ENCODE data around the gene RAF1. TPM values are rescaled to one million over a fixed set of nuclear protein-coding genes. Genes with fewer than 3 reads are reported as not detected.

The RAF1 gene
- total and polyA plus RNA-seq, 9 of the 15 experiments (the other 6 are each of a cell fraction or from before 2014, with no cell fraction given), result 28.0 to 183 (median 85.6) TPM

DNA sequence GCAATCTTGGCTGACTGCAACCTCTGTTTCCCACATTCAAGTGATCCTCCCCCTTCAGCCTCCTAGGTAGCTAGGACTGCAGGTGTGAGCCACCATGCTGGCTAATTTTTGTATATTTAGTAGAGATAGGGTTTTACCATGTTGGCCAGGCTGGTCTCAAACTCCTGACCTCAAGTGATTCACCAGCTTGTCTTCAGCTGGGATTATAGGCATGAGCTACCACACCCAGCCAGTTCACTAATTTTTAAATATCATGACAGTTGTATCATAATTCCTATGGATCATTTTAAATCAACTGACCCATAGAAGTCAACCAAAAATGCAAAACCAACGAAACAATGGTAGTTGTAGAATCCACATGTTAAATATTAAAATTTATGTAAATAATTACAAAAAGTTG is 35.1 kb downstream of the RAF1 start:
- no peak overlapping the region for H2AFZ ChIP-seq (ENCODE audit: low read depth, low read length)
- no peak overlapping the region for H3K4me2 ChIP-seq (ENCODE audit: insufficient read depth, low read length)
- DNase-seq (ENCODE audit: extremely low read depth in 1 of 4, low spot score in 3 of 4) (no peak), FAIRE-seq (no peak), ATAC-seq (no peak)
- CTCF ChIA-PET (ENCODE audit: low intra/inter-chr PET ratio), result no interaction called here
- POLR2A ChIA-PET, result no interaction called here
- no peaks in the 10 kb centered on the region for H3K27me3 ChIP-seq (ENCODE audit: control insufficient read depth in 2 of 2, insufficient read depth in 2 of 2, low read length in 2 of 2)
- no peak overlapping the region for H3K27ac ChIP-seq (ENCODE audit: extremely low read depth, low read depth, low read length)
- peaks cover 96% of the 10 kb centered on the region for H3K79me2 ChIP-seq (ENCODE audit: control insufficient read depth, insufficient read depth, low read length)
- no peaks in the 10 kb centered on the region for H3K36me3 ChIP-seq (ENCODE audit: control insufficient read depth, insufficient read depth, low read length)
- H3K9ac ChIP-seq (ENCODE audit: insufficient read depth in 1 of 2, low read depth in 2 of 2, low read length in 2 of 2), result no peak overlapping the region
- H3K9me3 ChIP-seq (replicated peaks; ENCODE audit: control insufficient read depth, insufficient read depth, low read depth, low read length), result no peaks in the 10 kb centered on the region
- no peaks in the 10 kb centered on the region for H3K9me1 ChIP-seq (ENCODE audit: control insufficient read depth, insufficient read depth, low read length)
- peaks cover 45 to 53% of the 10 kb centered on the region in 2 experiments for H3K4me1 ChIP-seq (replicated peaks in 1 of 2; ENCODE audit: control insufficient read depth in 2 of 2, insufficient read depth in 2 of 2, low read length in 2 of 2)
- 79% methylated on average over 1 of the region's 1 CpG for WGBS (ENCODE audit: insufficient coverage, low coverage, missing lambda C conversion rate)
- no peak overlapping the region for H3K4me3 ChIP-seq
- H4K20me1 ChIP-seq (replicated peaks; ENCODE audit: control insufficient read depth, insufficient read depth, low read length), result peaks cover 21% of the 10 kb centered on the region
- BruUV-seq (replicated peaks), result no TSS peak
- intact Hi-C loops (cut with micrococcal nuclease), result loop anchor here (5.0 kb wide), 1 partner anchor 33 kb away; the partner anchor contains the start of gene RAF1
- in situ Hi-C loops (cut with MboI), result no loop called here
- TF ChIP-seq ZBTB33 (CRISPR knock-in tag; IDR thresholded peaks at IDR 0.05) (no peak), TSC22D4 (tag; IDR thresholded peaks at IDR 0.05) (no peak), MITF (IDR thresholded peaks at IDR 0.05) (no peak), ARID2 (IDR thresholded peaks at IDR 0.05) (no peak), MECOM (CRISPR knock-in tag; IDR thresholded peaks at IDR 0.05) (no peak)
- TF ChIP-seq, protein P1, sequence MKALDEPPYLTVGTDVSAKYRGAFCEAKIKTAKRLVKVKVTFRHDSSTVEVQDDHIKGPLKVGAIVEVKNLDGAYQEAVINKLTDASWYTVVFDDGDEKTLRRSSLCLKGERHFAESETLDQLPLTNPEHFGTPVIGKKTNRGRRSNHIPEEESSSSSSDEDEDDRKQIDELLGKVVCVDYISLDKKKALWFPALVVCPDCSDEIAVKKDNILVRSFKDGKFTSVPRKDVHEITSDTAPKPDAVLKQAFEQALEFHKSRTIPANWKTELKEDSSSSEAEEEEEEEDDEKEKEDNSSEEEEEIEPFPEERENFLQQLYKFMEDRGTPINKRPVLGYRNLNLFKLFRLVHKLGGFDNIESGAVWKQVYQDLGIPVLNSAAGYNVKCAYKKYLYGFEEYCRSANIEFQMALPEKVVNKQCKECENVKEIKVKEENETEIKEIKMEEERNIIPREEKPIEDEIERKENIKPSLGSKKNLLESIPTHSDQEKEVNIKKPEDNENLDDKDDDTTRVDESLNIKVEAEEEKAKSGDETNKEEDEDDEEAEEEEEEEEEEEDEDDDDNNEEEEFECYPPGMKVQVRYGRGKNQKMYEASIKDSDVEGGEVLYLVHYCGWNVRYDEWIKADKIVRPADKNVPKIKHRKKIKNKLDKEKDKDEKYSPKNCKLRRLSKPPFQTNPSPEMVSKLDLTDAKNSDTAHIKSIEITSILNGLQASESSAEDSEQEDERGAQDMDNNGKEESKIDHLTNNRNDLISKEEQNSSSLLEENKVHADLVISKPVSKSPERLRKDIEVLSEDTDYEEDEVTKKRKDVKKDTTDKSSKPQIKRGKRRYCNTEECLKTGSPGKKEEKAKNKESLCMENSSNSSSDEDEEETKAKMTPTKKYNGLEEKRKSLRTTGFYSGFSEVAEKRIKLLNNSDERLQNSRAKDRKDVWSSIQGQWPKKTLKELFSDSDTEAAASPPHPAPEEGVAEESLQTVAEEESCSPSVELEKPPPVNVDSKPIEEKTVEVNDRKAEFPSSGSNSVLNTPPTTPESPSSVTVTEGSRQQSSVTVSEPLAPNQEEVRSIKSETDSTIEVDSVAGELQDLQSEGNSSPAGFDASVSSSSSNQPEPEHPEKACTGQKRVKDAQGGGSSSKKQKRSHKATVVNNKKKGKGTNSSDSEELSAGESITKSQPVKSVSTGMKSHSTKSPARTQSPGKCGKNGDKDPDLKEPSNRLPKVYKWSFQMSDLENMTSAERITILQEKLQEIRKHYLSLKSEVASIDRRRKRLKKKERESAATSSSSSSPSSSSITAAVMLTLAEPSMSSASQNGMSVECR (CRISPR knock-in tag; IDR thresholded peaks at IDR 0.05), result no peak

Data from K562 (cell line).